ENCODE data around the gene RBKS.

- TF ChIP-seq CTCF (optimal IDR thresholded peaks at IDR 0.05 in 1 of 3, IDR thresholded peaks at IDR 0.05 in 1 of 3, conservative IDR thresholded peaks at IDR 0.05 in 1 of 3; ENCODE audit: extremely low read depth in 1 of 3, insufficient read depth in 2 of 3, low read length in 3 of 3) = no peak
- no peak for TF ChIP-seq EZH2 (IDR thresholded peaks at IDR 0.05; ENCODE audit: low read length)
These were observed 110.7 kb downstream of the RBKS start for GRCh38 chr2:27779417-27780055.

Data from keratinocyte (primary cell).